Measurements from ENCODE around the gene STK11.

The STK11 gene

GRCh38 chr19:1226522-1227303, 21.1 kb downstream of the STK11 start:
- H3K4me3 ChIP-seq (ENCODE audit: low read depth, low read length): no peak overlapping the region
- no peak for TF ChIP-seq CTCF (IDR thresholded peaks at IDR 0.05; ENCODE audit: low read depth, low read length)
- no peak for TF ChIP-seq MYC (IDR thresholded peaks at IDR 0.05; ENCODE audit: low read depth, low read length)
- TF ChIP-seq POLR2A (IDR thresholded peaks at IDR 0.05; ENCODE audit: extremely low read depth, insufficient read length): no peak
- TF ChIP-seq MAX (IDR thresholded peaks at IDR 0.05; ENCODE audit: low read depth, low read length): no peak
- no peak for DNase-seq (ENCODE audit: low read depth)

GRCh38 chr19:1227304-1228054, 21.9 kb downstream of the STK11 start:
- H3K4me3 ChIP-seq (ENCODE audit: low read depth, low read length): no peak overlapping the region
- TF ChIP-seq CTCF (IDR thresholded peaks at IDR 0.05; ENCODE audit: low read depth, low read length) (no peak), MYC (IDR thresholded peaks at IDR 0.05; ENCODE audit: low read depth, low read length) (no peak), POLR2A (IDR thresholded peaks at IDR 0.05; ENCODE audit: extremely low read depth, insufficient read length) (no peak), MAX (IDR thresholded peaks at IDR 0.05; ENCODE audit: low read depth, low read length) (no peak)
- no peak for DNase-seq (ENCODE audit: low read depth)

- H3K4me3 ChIP-seq (ENCODE audit: low read depth, low read length): no peak overlapping the region
- no peak for DNase-seq (ENCODE audit: low read depth)
- TF ChIP-seq MYC (IDR thresholded peaks at IDR 0.05; ENCODE audit: low read depth, low read length) (no peak), CTCF (IDR thresholded peaks at IDR 0.05; ENCODE audit: low read depth, low read length) (no peak), MAX (IDR thresholded peaks at IDR 0.05; ENCODE audit: low read depth, low read length) (no peak), POLR2A (IDR thresholded peaks at IDR 0.05; ENCODE audit: extremely low read depth, insufficient read length) (no peak)
These were observed 22.8 kb downstream of the STK11 start for GRCh38 chr19:1228161-1228957.

GRCh38 chr19:1229056-1229923, 23.7 kb downstream of the STK11 start:
- H3K4me3 ChIP-seq (ENCODE audit: low read depth, low read length): no peak overlapping the region
- TF ChIP-seq CTCF (IDR thresholded peaks at IDR 0.05; ENCODE audit: low read depth, low read length): no peak
- TF ChIP-seq POLR2A (IDR thresholded peaks at IDR 0.05; ENCODE audit: extremely low read depth, insufficient read length): no peak
- TF ChIP-seq MAX (IDR thresholded peaks at IDR 0.05; ENCODE audit: low read depth, low read length): no peak
- TF ChIP-seq MYC (IDR thresholded peaks at IDR 0.05; ENCODE audit: low read depth, low read length): no peak
- no peak for DNase-seq (ENCODE audit: low read depth)

Data from NB4 (cell line).